OCI-LY1 (cell line): ENCODE data around the gene NDUFA7.
"Not testable (repeated sequence)": the region's sequence is repeated elsewhere in the genome, so short reads cannot be mapped to it uniquely, and the experiment has no call there.

Experiments used
- H2AFZ ChIP-seq: fragments of 200-600 bp; sonication (generic), shearing (Covaris generic); 2 replicates; pipeline ENCODE4 v1.6.0; 2014; ENCODE audit warnings: antibody characterized with exemption, mild to moderate bottlenecking, low read length
- H3F3A ChIP-seq: fragments of 200-600 bp; sonication (generic), shearing (Covaris generic); 2 replicates; pipeline ENCODE4 v1.6.0; 2014; ENCODE audit warnings: mild to moderate bottlenecking, antibody characterized with exemption, low read length, moderate library complexity; ENCODE audit not compliant: insufficient read depth
- H3K27ac ChIP-seq: fragments of 200-600 bp; sonication (generic); 2 replicates; pipeline ENCODE4 v1.5.1; 2014; ENCODE audit warnings: low read length, mixed run types, mild to moderate bottlenecking, low read depth; ENCODE audit not compliant: poor library complexity, severe bottlenecking
- H3K27me3 ChIP-seq: fragments of 200-600 bp; sonication (generic); 2 replicates; pipeline ENCODE4 v1.6.0; 2014; ENCODE audit warnings: antibody characterized with exemption, mild to moderate bottlenecking, low read length, moderate library complexity; ENCODE audit not compliant: insufficient read depth
- H3K36me3 ChIP-seq: fragments of 200-600 bp; sonication (generic); 2 replicates; pipeline ENCODE4 v1.6.1; 2014; ENCODE audit warnings: mild to moderate bottlenecking, antibody characterized with exemption, low read length, moderate library complexity, mixed read lengths; ENCODE audit not compliant: insufficient read depth
- H3K4me1 ChIP-seq: fragments of 200-600 bp; sonication (generic); 2 replicates; pipeline ENCODE4 v1.5.1; 2014; ENCODE audit warnings: mild to moderate bottlenecking, low read length, moderate library complexity; ENCODE audit not compliant: insufficient read depth, severe bottlenecking
- H3K4me2 ChIP-seq: fragments of 200-600 bp; sonication (generic), shearing (Covaris generic); 2 replicates; pipeline ENCODE4 v1.6.1; 2014; ENCODE audit warnings: low read length
- H3K4me3 ChIP-seq: fragments of 200-600 bp; sonication (generic); 2 replicates; pipeline ENCODE4 v1.5.1; 2014; ENCODE audit warnings: low read length, low read depth, mild to moderate bottlenecking, mixed read lengths; ENCODE audit not compliant: poor library complexity, severe bottlenecking
- H3K79me2 ChIP-seq: fragments of 200-600 bp; shearing (Covaris generic); 2 replicates; pipeline ENCODE4 v1.6.1; 2016; ENCODE audit warnings: mixed run types, low read length, mixed read lengths; ENCODE audit not compliant: insufficient read depth
- H3K9ac ChIP-seq: fragments of 200-600 bp; sonication (generic), shearing (Covaris generic); 2 replicates; pipeline ENCODE4 v1.6.1; 2014; ENCODE audit warnings: mild to moderate bottlenecking, low read length, mixed read lengths
- H3K9me2 ChIP-seq: fragments of 200-600 bp; sonication (generic), shearing (Covaris generic); 2 replicates; pipeline ENCODE4 v1.6.1; 2014; ENCODE audit warnings: low read depth, mild to moderate bottlenecking, low read length, mixed read lengths
- H3K9me3 ChIP-seq: fragments of 200-600 bp; shearing (Covaris generic); 2 replicates; pipeline ENCODE4 v1.6.1; 2014; ENCODE audit warnings: low read length, mixed read lengths
- H4K20me1 ChIP-seq: fragments of 200-600 bp; sonication (generic), shearing (Covaris generic); 2 replicates; pipeline ENCODE4 v1.6.0; 2016; ENCODE audit warnings: mild to moderate bottlenecking, low read length; ENCODE audit not compliant: insufficient read depth
- CTCF ChIP-seq: fragments of 200-600 bp; sonication (generic), shearing (Covaris generic); IDR thresholded peaks from 2 replicates; pipeline ENCODE4 v1.5.1; 2017; ENCODE audit warnings: mild to moderate bottlenecking, antibody characterized with exemption, low read length, moderate library complexity, mixed read lengths
- EZH2 ChIP-seq: fragments of 200-600 bp; sonication (generic), shearing (Covaris generic); IDR thresholded peaks from 2 replicates; pipeline ENCODE4 v1.8.0; 2017; ENCODE audit warnings: borderline replicate concordance, mixed run types, mild to moderate bottlenecking, antibody characterized with exemption, low read length, moderate library complexity, mixed read lengths

Gene NDUFA7

GRCh38 chr19:8357007-8357521 lies 35.9 kb upstream of the NDUFA7 start:
- Histone ChIP-seq H3K4me1 (no peaks in the 10 kb centered on the region), H3K9me2 (no peaks in the 10 kb centered on the region), H3K4me2 (no peak overlapping the region), H3K36me3 (no peaks in the 10 kb centered on the region; the same call in 1 of the 2 replicates), H3F3A (no peaks in the 10 kb centered on the region), H2AFZ (no peak overlapping the region), H3K4me3 (no peak overlapping the region), H3K27ac (no peak overlapping the region), H4K20me1 (no peaks in the 10 kb centered on the region), H3K79me2 (no peaks in the 10 kb centered on the region), H3K27me3 (peaks cover 10% of the 10 kb centered on the region; the same call in 1 of the 2 replicates), H3K9ac (no peak overlapping the region), H3K9me3 (peaks cover 7% of the 10 kb centered on the region; the same call in 1 of the 2 replicates)
- TF ChIP-seq EZH2: no peak
- no peak for TF ChIP-seq CTCF

GRCh38 chr19:8355631-8356402 lies 34.6 kb upstream of the NDUFA7 start:
- no peaks in the 10 kb centered on the region for H3K9me2 ChIP-seq
- H3K27ac ChIP-seq: no peak overlapping the region
- peaks cover 10% of the 10 kb centered on the region; the same call in 1 of the 2 replicates for H3K27me3 ChIP-seq

GRCh38 chr19:8352845-8353244 lies 31.7 kb upstream of the NDUFA7 start:
- H3K9ac ChIP-seq, H2AFZ ChIP-seq, H3K4me1 ChIP-seq, H3K36me3 ChIP-seq, H3K27ac ChIP-seq, H3K27me3 ChIP-seq, H3K4me2 ChIP-seq, H3K9me3 ChIP-seq, H3K79me2 ChIP-seq, H3K4me3 ChIP-seq, H3F3A ChIP-seq, H3K9me2 ChIP-seq, H4K20me1 ChIP-seq: not testable (repeated sequence)

More at GRCh38 chr19:8355631-8356402, 34.6 kb upstream of the NDUFA7 start:
- H3K4me1 ChIP-seq: no peaks in the 10 kb centered on the region
- TF ChIP-seq CTCF: no peak
- TF ChIP-seq EZH2: no peak
- H4K20me1 ChIP-seq: no peaks in the 10 kb centered on the region
- H3K9ac ChIP-seq: no peak overlapping the region
- no peak overlapping the region for H3K4me3 ChIP-seq
- H3K36me3 ChIP-seq: no peaks in the 10 kb centered on the region; the same call in 1 of the 2 replicates
- no peak overlapping the region for H2AFZ ChIP-seq
- H3K79me2 ChIP-seq: no peaks in the 10 kb centered on the region
- no peaks in the 10 kb centered on the region for H3F3A ChIP-seq
- H3K4me2 ChIP-seq: no peak overlapping the region
- peaks cover 7% of the 10 kb centered on the region; the same call in 1 of the 2 replicates for H3K9me3 ChIP-seq
